Measurements from ENCODE around the gene NDUFAF2. TPM values are rescaled to one million over a fixed set of nuclear protein-coding genes. Genes with fewer than 3 reads are reported as not detected.

The NDUFAF2 gene
- 27.0 TPM for total RNA-seq

GRCh38 chr5:60944904-60945812 lies at the start of gene NDUFAF2, which contains the start of gene ERCC8:
Gene NDUFAF2 (plus strand): TSS chr5:60945205. CDS start chr5:60945256, 51 bp downstream.
Gene ERCC8 (minus strand): TSS chr5:60945070. CDS start chr5:60945008, 62 bp downstream.
- intact Hi-C loops (cut with DNase I) = no loop called here
- DNase-seq (ENCODE audit: low spot score) (peak; percentile 94), ATAC-seq (peak; percentile 100)

- intact Hi-C loops (cut with DNase I) = no loop called here
- no peak for ATAC-seq
- DNase-seq (ENCODE audit: low spot score) = no peak
Observed at GRCh38 chr5:60896991-60897390, 48.0 kb upstream of the NDUFAF2 start.

- ATAC-seq = no peak
- DNase-seq (ENCODE audit: low spot score) = no peak
- intact Hi-C loops (cut with DNase I) = no loop called here
Observed at GRCh38 chr5:60903356-60903755, 41.6 kb upstream of the NDUFAF2 start.

- DNase-seq (ENCODE audit: low spot score) (no peak), ATAC-seq (no peak)
- intact Hi-C loops (cut with DNase I) = no loop called here
Observed at GRCh38 chr5:60916646-60917045, 28.4 kb upstream of the NDUFAF2 start.

GRCh38 chr5:60918466-60918865 lies 26.5 kb upstream of the NDUFAF2 start:
- DNase-seq (ENCODE audit: low spot score) (no peak), ATAC-seq (no peak)
- intact Hi-C loops (cut with DNase I) = no loop called here

- intact Hi-C loops (cut with DNase I) = no loop called here
- no peak for DNase-seq (ENCODE audit: low spot score)
Observed at GRCh38 chr5:60927450-60927849, 17.6 kb upstream of the NDUFAF2 start.

GRCh38 chr5:60929024-60929423 lies 16.0 kb upstream of the NDUFAF2 start:
- DNase-seq (ENCODE audit: low spot score) (no peak), ATAC-seq (no peak)
- intact Hi-C loops (cut with DNase I) = no loop called here

More at GRCh38 chr5:60927450-60927849, 17.6 kb upstream of the NDUFAF2 start:
- ATAC-seq = no peak

- intact Hi-C loops (cut with DNase I) = no loop called here
- ATAC-seq = no peak
- no peak for DNase-seq (ENCODE audit: low spot score)
Observed at GRCh38 chr5:60943624-60944023, 1.4 kb upstream of the NDUFAF2 start.

- intact Hi-C loops (cut with DNase I) = no loop called here
- DNase-seq (ENCODE audit: low spot score) (peak; percentile 64), ATAC-seq (peak; percentile 61)
Observed at GRCh38 chr5:60945813-60946187, 795 bp downstream of the NDUFAF2 start.

- intact Hi-C loops (cut with DNase I) = no loop called here
- ATAC-seq = no peak
- no peak for DNase-seq (ENCODE audit: low spot score)
Observed at GRCh38 chr5:60948738-60949137, 3.7 kb downstream of the NDUFAF2 start.

- DNase-seq (ENCODE audit: low spot score) = no peak
- ATAC-seq = no peak
- intact Hi-C loops (cut with DNase I) = no loop called here
Observed at GRCh38 chr5:60955239-60955638, 10.2 kb downstream of the NDUFAF2 start.

- ATAC-seq (no peak), DNase-seq (ENCODE audit: low spot score) (no peak)
- intact Hi-C loops (cut with DNase I) = no loop called here
Observed at GRCh38 chr5:60958088-60958487, 13.1 kb downstream of the NDUFAF2 start.

GRCh38 chr5:60958712-60959111 lies 13.7 kb downstream of the NDUFAF2 start:
- intact Hi-C loops (cut with DNase I) = no loop called here
- no peak for DNase-seq (ENCODE audit: low spot score)
- no peak for ATAC-seq

- ATAC-seq (no peak), DNase-seq (ENCODE audit: low spot score) (no peak)
- intact Hi-C loops (cut with DNase I) = no loop called here
Observed at GRCh38 chr5:60959156-60959555, 14.2 kb downstream of the NDUFAF2 start.

GRCh38 chr5:60960591-60960990 lies 15.6 kb downstream of the NDUFAF2 start:
- no peak for ATAC-seq
- intact Hi-C loops (cut with DNase I) = no loop called here
- no peak for DNase-seq (ENCODE audit: low spot score)

- ATAC-seq = no peak
- no peak for DNase-seq (ENCODE audit: low spot score)
- intact Hi-C loops (cut with DNase I) = no loop called here
Observed at GRCh38 chr5:60961685-60962084, 16.7 kb downstream of the NDUFAF2 start.

GRCh38 chr5:60972231-60972630 lies 27.2 kb downstream of the NDUFAF2 start:
- intact Hi-C loops (cut with DNase I) = no loop called here
- ATAC-seq = no peak
- no peak for DNase-seq (ENCODE audit: low spot score)

GRCh38 chr5:60977956-60978737 lies 33.1 kb downstream of the NDUFAF2 start:
- ATAC-seq = no peak
- intact Hi-C loops (cut with DNase I) = no loop called here

GRCh38 chr5:60978968-60979367 lies 34.0 kb downstream of the NDUFAF2 start:
- DNase-seq (ENCODE audit: low spot score) = no peak
- intact Hi-C loops (cut with DNase I) = no loop called here
- no peak for ATAC-seq

More at GRCh38 chr5:60977956-60978737, 33.1 kb downstream of the NDUFAF2 start:
- no peak for DNase-seq (ENCODE audit: low spot score)

- intact Hi-C loops (cut with DNase I) = no loop called here
- ATAC-seq = no peak
- no peak for DNase-seq (ENCODE audit: low spot score)
Observed at GRCh38 chr5:60980511-60980910, 35.5 kb downstream of the NDUFAF2 start.
